GM06990 (cell line): Measurements from ENCODE around the gene GUK1.

Experiments used
- DNase-seq: peaks from one replicate; pipeline ENCODE4 v3.0.0-alpha.2; 2011; ENCODE audit not compliant: insufficient read length; ENCODE audit errors: extremely low read depth
- H3K27me3 ChIP-seq: replicated peaks from 2 replicates; pipeline ENCODE4 v1.6.0; 2011; ENCODE audit warnings: low read length; ENCODE audit not compliant: control insufficient read depth, insufficient read depth
- H3K36me3 ChIP-seq: 2 replicates; pipeline ENCODE4 v1.5.1; 2011; ENCODE audit warnings: low read length; ENCODE audit not compliant: control insufficient read depth, insufficient read depth
- H3K4me3 ChIP-seq: replicated peaks from 2 replicates; pipeline ENCODE4 v1.5.1; 2011; ENCODE audit warnings: low read depth, mild to moderate bottlenecking, control low read depth, low read length
- TF ChIP-seq, protein P1 (sequence below): IDR thresholded peaks from 2 replicates; pipeline ENCODE4 v1.5.1; 2011; ENCODE audit warnings: low read length, control low read depth, mild to moderate bottlenecking, inconsistent platforms; ENCODE audit not compliant: insufficient read depth, poor library complexity, severe bottlenecking

GUK1 gene

DNA sequence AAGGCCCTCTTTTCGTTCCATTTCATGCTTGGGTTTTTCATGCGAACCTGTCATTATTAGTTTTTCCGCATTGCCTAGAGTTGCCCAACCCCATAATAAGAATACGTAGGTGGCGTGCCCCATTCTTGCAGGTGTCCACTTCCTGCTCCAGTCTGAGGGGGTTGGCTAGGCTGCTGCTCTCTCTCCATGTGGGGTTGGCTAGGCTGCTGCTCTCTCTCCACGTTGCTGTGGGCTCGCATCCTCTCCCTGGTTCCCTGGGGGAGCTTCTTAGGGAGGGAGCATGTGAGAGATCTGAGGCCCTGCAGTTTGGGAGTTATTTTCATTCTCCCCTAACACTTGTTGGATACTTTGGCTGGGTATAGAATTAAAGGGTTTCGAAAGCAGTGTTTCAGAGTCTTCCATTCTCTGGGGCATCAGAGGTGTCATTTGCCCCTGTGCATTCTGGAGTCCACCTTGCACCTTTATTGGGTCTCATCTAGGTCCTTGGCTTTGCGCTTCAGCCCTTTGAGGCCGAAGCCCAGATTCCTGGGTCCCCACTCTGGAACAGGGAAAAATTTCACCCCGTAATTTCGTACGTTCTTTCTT lies 45.6 kb upstream of the GUK1 start:
- peaks cover 46% of the 10 kb centered on the region for H3K36me3 ChIP-seq
- no peak overlapping the region for H3K4me3 ChIP-seq
- TF ChIP-seq, protein P1, sequence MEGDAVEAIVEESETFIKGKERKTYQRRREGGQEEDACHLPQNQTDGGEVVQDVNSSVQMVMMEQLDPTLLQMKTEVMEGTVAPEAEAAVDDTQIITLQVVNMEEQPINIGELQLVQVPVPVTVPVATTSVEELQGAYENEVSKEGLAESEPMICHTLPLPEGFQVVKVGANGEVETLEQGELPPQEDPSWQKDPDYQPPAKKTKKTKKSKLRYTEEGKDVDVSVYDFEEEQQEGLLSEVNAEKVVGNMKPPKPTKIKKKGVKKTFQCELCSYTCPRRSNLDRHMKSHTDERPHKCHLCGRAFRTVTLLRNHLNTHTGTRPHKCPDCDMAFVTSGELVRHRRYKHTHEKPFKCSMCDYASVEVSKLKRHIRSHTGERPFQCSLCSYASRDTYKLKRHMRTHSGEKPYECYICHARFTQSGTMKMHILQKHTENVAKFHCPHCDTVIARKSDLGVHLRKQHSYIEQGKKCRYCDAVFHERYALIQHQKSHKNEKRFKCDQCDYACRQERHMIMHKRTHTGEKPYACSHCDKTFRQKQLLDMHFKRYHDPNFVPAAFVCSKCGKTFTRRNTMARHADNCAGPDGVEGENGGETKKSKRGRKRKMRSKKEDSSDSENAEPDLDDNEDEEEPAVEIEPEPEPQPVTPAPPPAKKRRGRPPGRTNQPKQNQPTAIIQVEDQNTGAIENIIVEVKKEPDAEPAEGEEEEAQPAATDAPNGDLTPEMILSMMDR = no peak
- DNase-seq = no peak
- no peaks in the 10 kb centered on the region for H3K27me3 ChIP-seq

DNA sequence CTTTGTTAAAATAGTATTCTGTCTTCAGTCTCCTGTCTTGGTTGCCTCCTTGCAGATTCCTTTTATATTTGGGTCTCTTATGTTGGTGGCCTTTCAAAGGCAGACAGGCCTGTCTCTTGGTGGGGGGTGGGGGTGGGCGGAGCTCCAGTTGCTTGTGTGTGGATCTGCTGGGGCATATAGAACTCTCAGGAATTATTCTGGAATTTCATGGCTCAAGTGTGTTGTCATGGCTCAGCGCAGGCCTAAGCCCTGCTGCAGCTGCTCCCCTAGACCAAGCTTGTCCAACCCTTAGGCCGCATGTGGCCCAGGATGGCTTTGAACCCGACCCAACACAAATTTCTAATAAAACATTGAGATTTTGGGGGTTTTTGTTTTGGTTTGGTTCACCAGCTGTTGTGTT lies 44.9 kb upstream of the GUK1 start:
- TF ChIP-seq, protein P1 = no peak
- peaks cover 45% of the 10 kb centered on the region for H3K36me3 ChIP-seq
- DNase-seq = no peak
- H3K4me3 ChIP-seq = no peak overlapping the region
- no peaks in the 10 kb centered on the region for H3K27me3 ChIP-seq

DNA sequence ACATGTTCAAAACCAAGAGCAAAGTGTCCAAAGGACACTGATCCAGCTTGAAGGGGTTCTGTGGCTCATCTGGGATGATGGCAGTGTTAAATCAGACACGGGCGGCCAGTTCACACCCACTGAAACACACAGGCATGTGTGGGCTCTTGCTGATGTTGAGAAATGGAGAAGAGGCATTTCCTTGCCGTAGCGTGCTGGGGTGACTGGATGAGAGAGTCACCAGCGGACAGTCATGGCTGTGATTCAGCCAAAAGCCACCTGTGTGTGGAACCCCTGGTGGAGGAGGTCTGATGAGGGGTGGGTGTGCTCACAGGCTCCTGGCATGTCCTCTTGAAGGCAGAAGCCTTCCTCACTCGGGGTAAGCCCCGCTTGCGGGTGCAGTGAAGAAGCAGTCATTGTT lies 44.1 kb upstream of the GUK1 start:
- peaks cover 42% of the 10 kb centered on the region for H3K36me3 ChIP-seq
- DNase-seq = no peak
- H3K27me3 ChIP-seq = no peaks in the 10 kb centered on the region
- H3K4me3 ChIP-seq = no peak overlapping the region
- TF ChIP-seq, protein P1 = no peak

DNA sequence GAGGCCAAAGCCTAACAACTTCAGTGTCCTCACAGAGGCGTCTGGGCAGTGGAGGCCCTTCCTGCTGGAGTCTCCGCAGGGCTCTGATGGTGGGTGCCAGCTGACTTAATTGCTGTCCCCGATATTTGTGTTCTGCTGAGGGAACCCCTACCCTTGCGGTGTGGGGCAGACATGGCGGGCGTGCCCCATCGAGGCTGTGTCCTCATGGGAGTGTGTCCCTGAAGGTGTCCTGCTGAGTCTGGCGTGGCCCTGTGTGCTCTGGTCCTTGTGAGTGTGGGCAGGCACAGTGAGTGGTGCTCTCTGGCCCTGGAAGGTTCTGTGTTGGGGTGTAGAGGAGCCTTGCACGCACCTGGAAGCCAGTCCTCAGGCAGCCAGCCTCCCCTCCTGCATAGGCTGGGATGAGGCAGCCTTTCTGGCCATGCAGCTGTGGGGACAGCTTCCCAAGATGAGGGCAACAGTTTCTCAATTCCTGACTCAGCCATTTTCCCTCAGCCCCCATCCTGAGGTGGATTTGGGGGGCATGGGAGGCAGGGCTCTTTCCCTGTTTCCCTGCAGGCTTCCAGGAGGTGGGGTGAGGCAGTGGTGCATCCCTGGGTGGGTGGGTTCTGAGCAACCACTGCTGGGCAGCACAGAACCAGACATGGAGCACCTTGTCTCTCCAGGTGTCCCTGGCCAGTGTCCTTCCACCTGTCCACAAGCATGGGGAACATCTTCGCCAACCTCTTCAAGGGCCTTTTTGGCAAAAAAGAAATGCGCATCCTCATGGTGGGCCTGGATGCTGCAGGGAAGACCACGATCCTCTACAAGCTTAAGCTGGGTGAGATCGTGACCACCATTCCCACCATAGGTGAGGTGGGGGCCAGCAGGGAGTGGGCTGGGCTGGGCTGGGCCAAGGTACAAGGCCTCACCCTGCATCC lies 43.4 kb upstream of the GUK1 start:
- TF ChIP-seq, protein P1 = no peak
- no peaks in the 10 kb centered on the region for H3K27me3 ChIP-seq
- H3K4me3 ChIP-seq = no peak overlapping the region
- H3K36me3 ChIP-seq = peaks cover 41% of the 10 kb centered on the region
- no peak for DNase-seq

DNA sequence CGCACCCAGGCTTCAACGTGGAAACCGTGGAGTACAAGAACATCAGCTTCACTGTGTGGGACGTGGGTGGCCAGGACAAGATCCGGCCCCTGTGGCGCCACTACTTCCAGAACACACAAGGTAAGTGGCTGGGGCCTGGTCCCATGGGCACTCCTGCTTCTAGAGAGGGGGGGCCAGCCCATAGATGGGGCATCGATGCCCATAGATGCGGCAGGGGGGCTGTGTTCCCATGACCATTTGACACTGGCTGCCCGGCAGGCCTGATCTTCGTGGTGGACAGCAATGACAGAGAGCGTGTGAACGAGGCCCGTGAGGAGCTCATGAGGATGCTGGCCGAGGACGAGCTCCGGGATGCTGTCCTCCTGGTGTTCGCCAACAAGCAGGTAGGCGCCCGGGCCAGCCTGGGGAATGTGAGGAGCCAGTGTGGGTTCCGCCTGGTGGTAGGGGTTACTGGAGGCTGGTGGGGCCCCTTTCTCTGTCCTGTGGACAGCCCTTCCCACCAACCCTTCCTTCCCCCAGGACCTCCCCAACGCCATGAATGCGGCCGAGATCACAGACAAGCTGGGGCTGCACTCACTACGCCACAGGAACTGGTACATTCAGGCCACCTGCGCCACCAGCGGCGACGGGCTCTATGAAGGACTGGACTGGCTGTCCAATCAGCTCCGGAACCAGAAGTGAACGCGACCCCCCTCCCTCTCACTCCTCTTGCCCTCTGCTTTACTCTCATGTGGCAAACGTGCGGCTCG lies 42.6 kb upstream of the GUK1 start:
- TF ChIP-seq, protein P1 = no peak
- no peak for DNase-seq
- no peak overlapping the region for H3K4me3 ChIP-seq
- peaks cover 39% of the 10 kb centered on the region for H3K36me3 ChIP-seq
- no peaks in the 10 kb centered on the region for H3K27me3 ChIP-seq
